Activated CD8-positive, alpha-beta T cell treated with anti-CD3 and anti-CD28 coated beads for 36 hours (primary cell): ENCODE data around the gene PACRGL. TPM values are rescaled to one million over a fixed set of nuclear protein-coding genes. Genes with fewer than 3 reads are reported as not detected.

ENCODE experiments used
- ATAC-seq: fragments of 200-7000 bp; cut with Tn5 transposase; one replicate; pipeline ENCODE4 v1.10.0; 2021; ENCODE audit warnings: mild to moderate bottlenecking, moderate library complexity
- CTCF ChIA-PET: fragments of 350-600 bp; sonication (Branson Sonifier 250); formaldehyde crosslinking; loops from one replicate; lab custom pipeline; 2021; ENCODE audit warnings: antibody characterized with exemption; lab: Charles Lee
- POLR2A ChIA-PET: fragments of 350-600 bp; sonication (Branson Sonifier 250); formaldehyde crosslinking; loops from one replicate; lab custom pipeline; 2021; ENCODE audit warnings: antibody characterized with exemption; lab: Charles Lee
- DNase-seq: peaks from one replicate; pipeline ENCODE4 v3.0.0-alpha.2; 2020
- H3K27ac Mint-ChIP-seq: one replicate; pipeline ENCODE4 v1.8.0; 2021; ENCODE audit warnings: mild to moderate bottlenecking, mixed read lengths
- H3K27me3 Mint-ChIP-seq: one replicate; pipeline ENCODE4 v1.8.0; 2021; ENCODE audit warnings: mixed read lengths
- H3K36me3 Mint-ChIP-seq: one replicate; pipeline ENCODE4 v1.8.0; 2021; ENCODE audit warnings: low read depth, mixed read lengths
- H3K4me1 Mint-ChIP-seq: one replicate; pipeline ENCODE4 v1.8.0; 2021; ENCODE audit warnings: low read depth, mixed read lengths
- H3K4me3 Mint-ChIP-seq: one replicate; pipeline ENCODE4 v1.8.0; 2021; ENCODE audit warnings: mild to moderate bottlenecking, moderate library complexity, mixed read lengths
- H3K9me3 Mint-ChIP-seq: one replicate; pipeline ENCODE4 v1.8.0; 2021; ENCODE audit warnings: mixed read lengths
- CTCF ChIP-seq: fragments of 200-600 bp; IDR thresholded peaks from one replicate; pipeline ENCODE4 v1.8.0; 2022; ENCODE audit warnings: antibody characterized with exemption, mild to moderate bottlenecking
- intact Hi-C: fragments of 100-400 bp; cut with micrococcal nuclease; formaldehyde crosslinking; loops from one replicate; pipeline ENCODE4 v1.10.0; 2022
- total RNA-seq, 2 experiments: library from RNA; stranded (reverse); gene quantifications; one replicate each; pipeline ENCODE4 v1.2.3, GENCODE V29; 2021

PACRGL gene
- total RNA-seq, 2 experiments from 2014 or later, result 13.0 to 14.0 TPM

GRCh38 chr4:20698820-20699219 is 1.4 kb upstream of the PACRGL start:
- intact Hi-C loops, result no loop called here
- Mint-ChIP-seq H3K4me1 (peaks cover 27% of the 10 kb centered on the region), H3K36me3 (peaks cover 1% of the 10 kb centered on the region), H3K9me3 (no peaks in the 10 kb centered on the region), H3K27ac (peak overlapping the region; percentile 40), H3K27me3 (peaks cover 2% of the 10 kb centered on the region), H3K4me3 (peak overlapping the region; percentile 31)
- POLR2A ChIA-PET, result no interaction called here
- no peak for TF ChIP-seq CTCF
- CTCF ChIA-PET, result interaction anchor here (1.0 to 3.0 kb wide), 2 partner anchors 11 to 13 kb away, joined by 3 to 23 read pairs; no protein-coding TSS in a partner anchor
- ATAC-seq (no peak), DNase-seq (no peak)

GRCh38 chr4:20711335-20711734 is 11.1 kb downstream of the PACRGL start:
- DNase-seq, result no peak
- Mint-ChIP-seq H3K27ac (no peak overlapping the region), H3K4me3 (no peak overlapping the region), H3K27me3 (no peaks in the 10 kb centered on the region), H3K4me1 (no peaks in the 10 kb centered on the region), H3K36me3 (peaks cover 48% of the 10 kb centered on the region), H3K9me3 (no peaks in the 10 kb centered on the region)
- POLR2A ChIA-PET, result no interaction called here
- no peak for ATAC-seq
- TF ChIP-seq CTCF, result no peak
- CTCF ChIA-PET, result no interaction called here
- intact Hi-C loops, result no loop called here

- POLR2A ChIA-PET, result no interaction called here
- no peaks in the 10 kb centered on the region for H3K27me3 Mint-ChIP-seq
- ATAC-seq (no peak), DNase-seq (no peak)
- intact Hi-C loops, result no loop called here
- TF ChIP-seq CTCF, result no peak
- CTCF ChIA-PET, result no interaction called here
- H3K9me3 Mint-ChIP-seq, result peaks cover 8% of the 10 kb centered on the region
- no peaks in the 10 kb centered on the region for H3K4me1 Mint-ChIP-seq
- H3K27ac Mint-ChIP-seq, result no peak overlapping the region
- peaks cover 68% of the 10 kb centered on the region for H3K36me3 Mint-ChIP-seq
- H3K4me3 Mint-ChIP-seq, result no peak overlapping the region
Observed at GRCh38 chr4:20723019-20723418, 22.8 kb downstream of the PACRGL start.

- ChIA-PET POLR2A (no interaction called here), CTCF (no interaction called here)
- no peak for TF ChIP-seq CTCF
- DNase-seq (no peak), ATAC-seq (no peak)
- H3K27me3 Mint-ChIP-seq, result no peaks in the 10 kb centered on the region
- peaks cover 8% of the 10 kb centered on the region for H3K9me3 Mint-ChIP-seq
- H3K36me3 Mint-ChIP-seq, result peaks cover 64% of the 10 kb centered on the region
- no peak overlapping the region for H3K27ac Mint-ChIP-seq
- no peaks in the 10 kb centered on the region for H3K4me1 Mint-ChIP-seq
- intact Hi-C loops, result no loop called here
- no peak overlapping the region for H3K4me3 Mint-ChIP-seq
Observed at GRCh38 chr4:20723463-20723862, 23.2 kb downstream of the PACRGL start.

GRCh38 chr4:20724915-20725314 is 24.7 kb downstream of the PACRGL start:
- CTCF ChIA-PET, result no interaction called here
- TF ChIP-seq CTCF, result no peak
- intact Hi-C loops, result no loop called here

More at GRCh38 chr4:20724915-20725314, 24.7 kb downstream of the PACRGL start:
- no peak overlapping the region for H3K4me3 Mint-ChIP-seq
- H3K27me3 Mint-ChIP-seq, result no peaks in the 10 kb centered on the region
- H3K4me1 Mint-ChIP-seq, result no peaks in the 10 kb centered on the region
- DNase-seq (no peak), ATAC-seq (no peak)
- H3K27ac Mint-ChIP-seq, result no peak overlapping the region
- H3K36me3 Mint-ChIP-seq, result peaks cover 55% of the 10 kb centered on the region
- H3K9me3 Mint-ChIP-seq, result peaks cover 8% of the 10 kb centered on the region
- POLR2A ChIA-PET, result interaction anchor here (1.6 kb wide), 1 partner anchor 23 kb away, joined by 3 read pairs; no protein-coding TSS in a partner anchor
